Loucy (cell line): Measurements from ENCODE around the gene MUC3A.
"Not testable (repeated sequence)": the region's sequence is repeated elsewhere in the genome, so short reads cannot be mapped to it uniquely, and the experiment has no call there.

Experiments used
- EZH2phosphoT487 ChIP-seq: fragments of 200-600 bp; IDR thresholded peaks from 2 replicates; pipeline ENCODE4 v1.6.1; 2018; ENCODE audit warnings: antibody characterized with exemption, mild to moderate bottlenecking, moderate library complexity, borderline replicate concordance
- TF ChIP-seq, protein P1 (sequence below): fragments of 200-600 bp; sonication (generic); conservative IDR thresholded peaks from 2 replicates; pipeline ENCODE4 v1.5.1; 2014; ENCODE audit warnings: mild to moderate bottlenecking, antibody characterized with exemption, low read length

GRCh38 chr7:101007361-101007760, 58.0 kb downstream of the MUC3A start:
- TF ChIP-seq, protein P1, sequence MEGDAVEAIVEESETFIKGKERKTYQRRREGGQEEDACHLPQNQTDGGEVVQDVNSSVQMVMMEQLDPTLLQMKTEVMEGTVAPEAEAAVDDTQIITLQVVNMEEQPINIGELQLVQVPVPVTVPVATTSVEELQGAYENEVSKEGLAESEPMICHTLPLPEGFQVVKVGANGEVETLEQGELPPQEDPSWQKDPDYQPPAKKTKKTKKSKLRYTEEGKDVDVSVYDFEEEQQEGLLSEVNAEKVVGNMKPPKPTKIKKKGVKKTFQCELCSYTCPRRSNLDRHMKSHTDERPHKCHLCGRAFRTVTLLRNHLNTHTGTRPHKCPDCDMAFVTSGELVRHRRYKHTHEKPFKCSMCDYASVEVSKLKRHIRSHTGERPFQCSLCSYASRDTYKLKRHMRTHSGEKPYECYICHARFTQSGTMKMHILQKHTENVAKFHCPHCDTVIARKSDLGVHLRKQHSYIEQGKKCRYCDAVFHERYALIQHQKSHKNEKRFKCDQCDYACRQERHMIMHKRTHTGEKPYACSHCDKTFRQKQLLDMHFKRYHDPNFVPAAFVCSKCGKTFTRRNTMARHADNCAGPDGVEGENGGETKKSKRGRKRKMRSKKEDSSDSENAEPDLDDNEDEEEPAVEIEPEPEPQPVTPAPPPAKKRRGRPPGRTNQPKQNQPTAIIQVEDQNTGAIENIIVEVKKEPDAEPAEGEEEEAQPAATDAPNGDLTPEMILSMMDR: not testable (repeated sequence)
- TF ChIP-seq EZH2phosphoT487: not testable (repeated sequence)
